Dermis blood vessel endothelial cell (primary cell): Measurements from ENCODE around the gene CAP1. TPM values are rescaled to one million over a fixed set of nuclear protein-coding genes. Genes with fewer than 3 reads are reported as not detected.

Experiments used
- DNase-seq: peaks from one replicate; pipeline ENCODE4 v3.0.0; 2010
- total RNA-seq: library from RNA; depleted of rRNA; stranded (reverse); fragments of >200 nt; gene quantifications from 2 replicates; pipeline ENCODE4 v1.2.3, GENCODE V29; 2014

Gene CAP1
- total RNA-seq, 1 donor from 2014 or later: 430 TPM

GRCh38 chr1:40096977-40097782, 56.7 kb downstream of the CAP1 start, which contains the start of gene PPT1:
PPT1 (minus strand) TSS chr1:40097252; CDS start chr1:40097238, 14 bp downstream.
- peak; percentile 71 for DNase-seq

- DNase-seq: no peak
Measured at GRCh38 chr1:40102038-40102437, 61.5 kb downstream of the CAP1 start.

GRCh38 chr1:40102896-40103295, 62.4 kb downstream of the CAP1 start:
- no peak for DNase-seq

- no peak for DNase-seq
Measured at GRCh38 chr1:40105028-40105427, 64.5 kb downstream of the CAP1 start.

- no peak for DNase-seq
Measured at GRCh38 chr1:40107290-40107959, 66.9 kb downstream of the CAP1 start.

DNA sequence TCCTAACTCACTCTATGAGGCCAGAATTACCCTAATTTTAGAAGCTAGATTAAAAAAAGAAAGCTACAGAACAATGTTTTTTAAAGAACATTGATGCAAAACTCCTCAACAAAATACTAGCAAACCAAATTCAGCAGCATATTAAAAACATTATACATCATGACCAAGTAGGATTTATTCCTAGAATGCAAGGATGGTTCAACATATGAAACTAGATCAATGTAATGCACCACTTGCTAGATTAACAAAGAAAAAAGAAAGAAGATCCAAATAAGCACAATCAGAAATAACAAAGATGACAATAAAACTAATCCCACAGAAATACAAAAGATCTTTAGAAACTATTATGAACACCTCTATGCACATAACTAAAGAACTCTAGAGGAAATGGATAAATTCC, 69.9 kb downstream of the CAP1 start:
- no peak for DNase-seq

- DNase-seq: no peak
Measured at GRCh38 chr1:40114400-40114799, 73.9 kb downstream of the CAP1 start.

GRCh38 chr1:40120128-40120527, 79.6 kb downstream of the CAP1 start:
- DNase-seq: no peak

Other genes with a start within 250 kb of the CAP1 start
- 17.3 and 19.4 TPM in 2 replicates for gene TRIT1, start 157.2 kb upstream of the CAP1 start, total RNA-seq
- gene MYCL, start 138.8 kb upstream of the CAP1 start, total RNA-seq: 0.17 and 0.28 TPM in 2 replicates
- 0.42 TPM in 1 of 2 replicates, not detected in the other for gene MFSD2A, start 85.6 kb upstream of the CAP1 start, total RNA-seq
- gene PPT1, start 56.5 kb downstream of the CAP1 start, total RNA-seq: 53.3 and 101 TPM in 2 replicates
- gene RLF, start 120.7 kb downstream of the CAP1 start, total RNA-seq: 23.3 and 24.5 TPM in 2 replicates
- gene TMCO2, start 207.2 kb downstream of the CAP1 start, total RNA-seq: not detected in 2 replicates
- 80.4 and 85.3 TPM in 2 replicates for gene ZMPSTE24, start 217.5 kb downstream of the CAP1 start, total RNA-seq